Left lung (tissue), 10 donors: ENCODE results near the gene BCL3. TPM values are rescaled to one million over a fixed set of nuclear protein-coding genes. Genes with fewer than 3 reads are reported as not detected.

ENCODE experiments used
- ATAC-seq: fragments of 200-7000 bp; cut with Tn5 transposase; one replicate; pipeline ENCODE4 v1.9.1; 2020; ENCODE audit warnings: moderate library complexity
- DNase-seq, 4 donors: peaks; one replicate each; pipeline ENCODE4 v3.0.0-alpha.2; 2013 to 2020
- H3K27ac ChIP-seq, 2 donors: fragments of 200-600 bp; sonication (generic) in 1 of 2; one replicate each; pipeline versions ENCODE4 v1.5.0 to v1.8.0; 2020 to 2021
- H3K27me3 ChIP-seq, 2 donors: fragments of 200-600 bp; sonication (generic) in 1 of 2; one replicate each; pipeline versions ENCODE4 v1.5.0 to v1.8.0; 2020 to 2021
- H3K36me3 ChIP-seq, 2 donors: fragments of 200-600 bp; sonication (generic) in 1 of 2; one replicate each; pipeline versions ENCODE4 v1.5.0 to v1.8.0; 2020 to 2021
- H3K4me1 ChIP-seq, 2 donors: fragments of 200-600 bp; one replicate each; pipeline ENCODE4 v1.8.0; 2021
- H3K4me3 ChIP-seq, 2 donors: fragments of 200-600 bp; sonication (generic) in 1 of 2; one replicate each; pipeline versions ENCODE4 v1.5.0 to v1.8.0; 2020 to 2021; ENCODE audit warnings: mild to moderate bottlenecking in 1 of 2
- H3K9me3 ChIP-seq, 2 donors: fragments of 200-600 bp; sonication (generic) in 1 of 2; one replicate each; pipeline versions ENCODE4 v1.5.0 to v1.8.0; 2020 to 2021
- intact Hi-C, 2 donors: fragments of 100-400 bp; cut with DNase I; formaldehyde crosslinking; loops; one replicate each; pipeline versions ENCODE4 v1.11.2 to v1.14.2; 2022
- polyA plus RNA-seq, 6 donors: library from polyadenylated mRNA; unstranded; fragments of 120-200 nt; gene quantifications; one replicate each; pipeline ENCODE4 v1.2.1, GENCODE V29; 2013; ENCODE audit not compliant: insufficient read length in 6 of 6
- total RNA-seq, 2 donors: library from RNA; stranded (reverse); fragmentation: NEBNext Ultra II Directional; extraction: Animal tissue kit (Norgen Biotek cat#: 25700); gene quantifications; one replicate each; pipeline ENCODE4 v1.2.1, GENCODE V29; 2021
- TF ChIP-seq, protein P1 (sequence below), 2 donors: fragments of 200-600 bp; sonication (generic) in 1 of 2; IDR thresholded peaks; one replicate each; pipeline versions ENCODE4 v1.5.0 to v1.8.0; 2021; ENCODE audit warnings: antibody characterized with exemption in 2 of 2
- donor health status: DM: no; HTN: yes; CAD: no.
- donor health status: DM: no; HTN: no; CAD: no.

BCL3 gene
- total and polyA plus RNA-seq, 8 donors: 7.3 to 79.9 (median 13.8) TPM

DNA sequence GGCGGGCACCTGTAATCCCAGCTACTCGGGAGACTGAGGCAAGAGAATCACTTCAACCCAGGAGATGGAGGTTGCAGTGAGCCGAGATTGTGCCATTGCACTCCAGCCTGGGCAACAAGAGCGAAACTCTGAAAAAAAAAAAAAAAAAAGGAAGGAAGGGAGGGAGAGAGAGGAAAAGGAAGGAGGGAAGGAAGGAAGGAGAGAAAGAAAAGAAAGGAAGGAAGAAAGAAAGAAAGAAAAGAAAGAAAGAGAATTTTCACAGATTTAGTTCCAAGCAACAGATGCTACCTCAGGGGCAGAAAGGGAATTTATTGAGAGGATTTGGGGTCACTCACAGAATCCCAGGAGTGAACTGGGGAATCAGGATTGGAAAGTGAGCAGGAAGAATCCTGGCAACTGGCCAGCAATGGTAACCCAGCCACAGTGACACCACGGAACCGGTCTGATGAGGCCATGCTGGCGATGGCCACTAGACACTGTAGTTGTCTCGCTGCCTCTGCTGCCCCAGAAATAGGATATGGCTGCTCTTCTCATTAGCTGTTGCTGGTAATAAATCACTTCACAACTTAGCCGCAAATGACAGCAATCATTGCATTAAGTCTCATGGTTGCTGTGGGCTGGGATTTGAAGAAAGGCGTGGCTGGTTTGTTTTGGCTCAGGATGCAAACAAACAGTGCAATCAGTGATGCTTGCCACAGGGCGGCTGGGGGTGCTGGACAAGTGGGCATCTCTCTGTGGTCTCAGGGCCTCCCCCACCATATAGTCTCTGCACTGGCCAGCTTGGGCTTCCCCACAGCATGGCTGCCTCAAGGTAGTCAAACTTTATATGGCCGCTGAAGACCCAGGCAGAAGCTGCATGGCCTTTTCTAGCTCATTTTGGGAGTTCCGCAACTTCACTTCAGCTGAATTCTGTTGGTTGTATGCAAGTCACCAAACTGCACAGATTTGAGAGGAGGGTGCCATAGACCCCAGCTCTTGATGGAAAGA lies 55.2 kb downstream of the BCL3 start:
- Histone ChIP-seq H3K9me3 (no peaks in the 10 kb centered on the region), H3K27me3 (peaks cover 0 to 8% of the 10 kb centered on the region in 2 donors), H3K4me3 (no peak overlapping the region), H3K27ac (no peak overlapping the region), H3K4me1 (peaks cover 14 to 21% of the 10 kb centered on the region in 2 donors), H3K36me3 (no peaks in the 10 kb centered on the region)
- TF ChIP-seq, protein P1, sequence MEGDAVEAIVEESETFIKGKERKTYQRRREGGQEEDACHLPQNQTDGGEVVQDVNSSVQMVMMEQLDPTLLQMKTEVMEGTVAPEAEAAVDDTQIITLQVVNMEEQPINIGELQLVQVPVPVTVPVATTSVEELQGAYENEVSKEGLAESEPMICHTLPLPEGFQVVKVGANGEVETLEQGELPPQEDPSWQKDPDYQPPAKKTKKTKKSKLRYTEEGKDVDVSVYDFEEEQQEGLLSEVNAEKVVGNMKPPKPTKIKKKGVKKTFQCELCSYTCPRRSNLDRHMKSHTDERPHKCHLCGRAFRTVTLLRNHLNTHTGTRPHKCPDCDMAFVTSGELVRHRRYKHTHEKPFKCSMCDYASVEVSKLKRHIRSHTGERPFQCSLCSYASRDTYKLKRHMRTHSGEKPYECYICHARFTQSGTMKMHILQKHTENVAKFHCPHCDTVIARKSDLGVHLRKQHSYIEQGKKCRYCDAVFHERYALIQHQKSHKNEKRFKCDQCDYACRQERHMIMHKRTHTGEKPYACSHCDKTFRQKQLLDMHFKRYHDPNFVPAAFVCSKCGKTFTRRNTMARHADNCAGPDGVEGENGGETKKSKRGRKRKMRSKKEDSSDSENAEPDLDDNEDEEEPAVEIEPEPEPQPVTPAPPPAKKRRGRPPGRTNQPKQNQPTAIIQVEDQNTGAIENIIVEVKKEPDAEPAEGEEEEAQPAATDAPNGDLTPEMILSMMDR (IDR thresholded peaks at IDR 0.05): no peak
- DNase-seq (no peak), ATAC-seq (no peak)
- intact Hi-C loops: loop anchor here in 1 of 2 donors (5.0 kb wide), 1 partner anchor 39 kb away; no protein-coding TSS in a partner anchor

DNA sequence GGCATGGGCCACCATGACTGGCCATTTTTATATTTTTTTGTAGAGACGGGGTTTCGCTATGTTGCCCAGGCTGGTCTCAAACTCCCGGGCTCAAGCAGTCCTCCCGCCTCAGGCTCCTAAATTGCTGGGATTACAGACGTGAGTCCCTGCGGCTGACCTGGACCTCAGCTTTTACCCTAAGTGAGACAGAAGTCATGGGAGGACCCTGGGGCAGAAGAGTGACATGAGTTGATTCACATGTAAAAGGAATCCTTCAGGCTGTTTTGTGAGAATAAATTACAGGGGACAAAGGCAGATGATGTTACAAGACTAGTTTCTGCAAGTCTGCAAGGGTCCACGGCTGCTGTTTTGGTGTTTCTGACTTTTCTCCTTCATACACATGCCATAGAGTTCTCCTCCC lies 57.8 kb downstream of the BCL3 start:
- H3K36me3 ChIP-seq: no peaks in the 10 kb centered on the region
- peaks cover 0 to 17% of the 10 kb centered on the region in 2 donors for H3K27me3 ChIP-seq
- H3K4me3 ChIP-seq: no peak overlapping the region
- H3K9me3 ChIP-seq: no peaks in the 10 kb centered on the region
- TF ChIP-seq, protein P1 (IDR thresholded peaks at IDR 0.05): no peak
- intact Hi-C loops: no loop called here
- H3K4me1 ChIP-seq: peaks cover 14 to 25% of the 10 kb centered on the region in 2 donors
- no peak overlapping the region for H3K27ac ChIP-seq
- ATAC-seq: no peak
- DNase-seq: no peak

DNA sequence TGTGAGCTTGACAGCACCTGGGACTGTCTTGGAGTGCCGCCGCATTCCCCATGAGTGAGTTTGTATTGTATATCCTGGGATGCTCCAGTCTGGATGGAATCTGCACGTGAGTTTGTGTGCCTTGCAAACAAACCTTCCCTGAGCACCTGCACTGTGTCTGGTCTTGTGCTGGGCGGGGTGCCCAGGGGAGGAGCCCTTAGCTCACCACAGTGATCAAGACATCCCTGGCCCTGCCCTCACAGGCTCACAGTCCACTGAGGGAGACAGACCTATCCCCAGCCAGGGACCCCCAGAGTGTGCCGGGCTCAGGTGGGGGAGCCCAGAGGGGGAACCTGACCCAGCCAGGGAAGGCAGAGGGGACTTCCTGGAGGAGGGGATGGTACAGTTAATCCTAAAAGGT lies 58.7 kb downstream of the BCL3 start:
- TF ChIP-seq, protein P1 (IDR thresholded peaks at IDR 0.05): no peak
- peak; percentile 47 for ATAC-seq

DNA sequence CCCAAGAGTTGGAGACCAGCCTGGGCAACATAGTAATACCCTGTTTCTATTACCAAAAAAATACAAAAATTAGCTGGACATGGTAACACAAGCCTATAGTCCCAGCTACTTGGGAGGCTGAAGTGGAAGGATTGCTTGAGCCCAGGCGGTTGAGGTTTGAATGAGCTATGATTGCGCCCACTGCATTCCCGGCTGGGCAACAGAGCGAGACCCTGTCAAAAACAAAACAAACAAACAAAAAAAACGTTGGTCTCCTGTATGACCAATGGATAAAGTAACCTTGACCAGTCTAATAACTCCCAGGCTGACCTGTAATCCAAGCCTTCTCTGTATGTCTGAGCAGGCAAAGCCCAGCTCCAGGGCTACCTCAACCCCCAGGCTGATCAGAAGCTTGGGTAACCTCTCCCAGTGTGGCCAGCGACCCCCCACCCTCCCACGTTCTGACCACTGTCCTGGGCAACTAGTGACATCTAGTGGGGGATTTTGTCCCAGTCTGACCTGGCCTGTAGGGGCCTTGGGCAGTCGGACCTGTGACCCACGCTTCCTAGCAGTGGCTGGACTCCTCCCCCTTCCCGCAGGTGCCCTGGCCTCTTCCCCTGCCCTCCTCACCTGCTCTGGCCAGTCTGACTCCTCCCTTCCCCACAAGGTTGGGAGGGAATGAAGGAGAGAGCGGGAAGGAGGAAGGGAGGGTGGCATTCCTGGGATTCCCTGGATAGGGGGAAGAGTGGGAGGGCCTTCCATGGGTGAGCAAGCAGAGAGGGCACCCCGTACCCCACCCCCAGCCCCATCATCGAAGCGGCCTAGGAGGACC lies 59.3 kb downstream of the BCL3 start:
- Histone ChIP-seq H3K9me3 (no peaks in the 10 kb centered on the region), H3K36me3 (peaks cover 0 to under 1% of the 10 kb centered on the region in 2 donors), H3K4me3 (peak overlapping the region in 1 of 2 donors; percentile 50), H3K4me1 (peaks cover 14 to 25% of the 10 kb centered on the region in 2 donors), H3K27me3 (peaks cover 0 to 17% of the 10 kb centered on the region in 2 donors), H3K27ac (peak overlapping the region; percentile 80 to 87)
- peak; percentile 88 for ATAC-seq
- peak in 3 of 4 donors; percentile 59 to 84 (median 82) for DNase-seq
- intact Hi-C loops: no loop called here
- TF ChIP-seq, protein P1 (IDR thresholded peaks at IDR 0.05): peak; percentile 34 to 40

More for the DNA sequence above, 58.7 kb downstream of the BCL3 start:
- Histone ChIP-seq H3K27ac (peak overlapping the region; percentile 80 to 87), H3K4me1 (peaks cover 14 to 25% of the 10 kb centered on the region in 2 donors), H3K27me3 (peaks cover 0 to 17% of the 10 kb centered on the region in 2 donors), H3K9me3 (no peaks in the 10 kb centered on the region), H3K4me3 (no peak overlapping the region), H3K36me3 (no peaks in the 10 kb centered on the region)
- intact Hi-C loops: no loop called here
- DNase-seq: peak in 1 of 4 donors; percentile 57
